MM.1S (cell line): ENCODE measurements around the gene ADAMTS3.

Experiments used
- DNase-seq: peaks from one replicate; pipeline ENCODE4 v3.0.0-alpha.2; 2015
- H2AFZ ChIP-seq: fragments of 300-600 bp; sonication (generic); 2 replicates; pipeline ENCODE4 v1.6.0; 2016; ENCODE audit warnings: antibody characterized with exemption, low read length
- H3F3A ChIP-seq: fragments of 300-600 bp; sonication (generic); 2 replicates; pipeline ENCODE4 v1.6.1; 2016; ENCODE audit warnings: mild to moderate bottlenecking, antibody characterized with exemption, low read length, moderate library complexity, mixed read lengths; ENCODE audit not compliant: insufficient read depth
- H3K27ac ChIP-seq: fragments of 300-600 bp; sonication (generic); 2 replicates; pipeline ENCODE4 v1.5.1; 2016; ENCODE audit warnings: mild to moderate bottlenecking, low read length
- H3K27me3 ChIP-seq: fragments of 300-600 bp; sonication (generic); replicated peaks from 2 replicates; pipeline ENCODE4 v1.6.0; 2016; ENCODE audit warnings: low read length; ENCODE audit not compliant: insufficient read depth
- H3K36me3 ChIP-seq: fragments of 300-600 bp; sonication (generic); replicated peaks from 2 replicates; pipeline ENCODE4 v1.6.1; 2016; ENCODE audit warnings: mild to moderate bottlenecking, low read length, mixed read lengths; ENCODE audit not compliant: insufficient read depth
- H3K4me1 ChIP-seq: fragments of 300-600 bp; sonication (generic); 2 replicates; pipeline ENCODE4 v1.6.1; 2016; ENCODE audit warnings: low read length, mixed read lengths
- H3K4me2 ChIP-seq: fragments of 300-600 bp; sonication (generic); 2 replicates; pipeline ENCODE4 v1.6.0; 2016; ENCODE audit warnings: low read depth, low read length
- H3K4me3 ChIP-seq: fragments of 300-600 bp; sonication (generic); 2 replicates; pipeline ENCODE4 v1.5.1; 2016; ENCODE audit warnings: low read length, mixed read lengths
- H3K79me2 ChIP-seq: fragments of 300-600 bp; sonication (generic); 2 replicates; pipeline ENCODE4 v1.6.1; 2016; ENCODE audit warnings: mixed run types, low read length, mixed read lengths
- H3K9ac ChIP-seq: fragments of 300-600 bp; sonication (generic); 2 replicates; pipeline ENCODE4 v1.6.1; 2016; ENCODE audit warnings: low read length, mixed read lengths
- H3K9me2 ChIP-seq: fragments of 300-600 bp; sonication (generic); replicated peaks from 2 replicates; pipeline ENCODE4 v1.6.1; 2016; ENCODE audit warnings: mild to moderate bottlenecking, low read length, mixed read lengths; ENCODE audit not compliant: insufficient read depth
- H3K9me3 ChIP-seq: fragments of 300-600 bp; sonication (generic); replicated peaks from 2 replicates; pipeline ENCODE4 v1.6.1; 2016; ENCODE audit warnings: mild to moderate bottlenecking, low read length, mixed read lengths; ENCODE audit not compliant: insufficient read depth
- H4K20me1 ChIP-seq: fragments of 300-600 bp; sonication (generic); 2 replicates; pipeline ENCODE4 v1.6.1; 2016; ENCODE audit warnings: mild to moderate bottlenecking, low read length, moderate library complexity, mixed read lengths; ENCODE audit not compliant: insufficient read depth
- CTCF ChIP-seq: fragments of 300-600 bp; sonication (generic); IDR thresholded peaks from 2 replicates; pipeline ENCODE4 v1.5.1; 2016; ENCODE audit warnings: antibody characterized with exemption, low read length, mixed read lengths
- EZH2 ChIP-seq: fragments of 300-600 bp; sonication (generic); optimal IDR thresholded peaks from 2 replicates; pipeline ENCODE3; 2017; ENCODE audit warnings: low read depth, mild to moderate bottlenecking, antibody characterized with exemption, low read length, mixed read lengths
- EZH2phosphoT487 ChIP-seq: fragments of 300-600 bp; sonication (generic); IDR thresholded peaks from 2 replicates; pipeline ENCODE4 v1.6.1; 2018; ENCODE audit warnings: antibody characterized with exemption, low read length

The ADAMTS3 gene

GRCh38 chr4:72602396-72603376, 33.7 kb upstream of the ADAMTS3 start:
- no peak overlapping the region for H3K9ac ChIP-seq
- no peaks in the 10 kb centered on the region for H3K79me2 ChIP-seq
- no peak overlapping the region for H3K4me3 ChIP-seq
- no peaks in the 10 kb centered on the region for H4K20me1 ChIP-seq
- H3K4me2 ChIP-seq, result no peak overlapping the region
- no peak for DNase-seq
- no peaks in the 10 kb centered on the region for H3K27me3 ChIP-seq
- H3K9me2 ChIP-seq, result no peaks in the 10 kb centered on the region
- no peak overlapping the region for H2AFZ ChIP-seq
- no peaks in the 10 kb centered on the region for H3K4me1 ChIP-seq
- no peak for TF ChIP-seq EZH2
- no peak for TF ChIP-seq EZH2phosphoT487
- no peak for TF ChIP-seq CTCF
- no peaks in the 10 kb centered on the region for H3K9me3 ChIP-seq
- H3F3A ChIP-seq, result no peaks in the 10 kb centered on the region
- no peaks in the 10 kb centered on the region for H3K36me3 ChIP-seq
- no peak overlapping the region for H3K27ac ChIP-seq

DNA sequence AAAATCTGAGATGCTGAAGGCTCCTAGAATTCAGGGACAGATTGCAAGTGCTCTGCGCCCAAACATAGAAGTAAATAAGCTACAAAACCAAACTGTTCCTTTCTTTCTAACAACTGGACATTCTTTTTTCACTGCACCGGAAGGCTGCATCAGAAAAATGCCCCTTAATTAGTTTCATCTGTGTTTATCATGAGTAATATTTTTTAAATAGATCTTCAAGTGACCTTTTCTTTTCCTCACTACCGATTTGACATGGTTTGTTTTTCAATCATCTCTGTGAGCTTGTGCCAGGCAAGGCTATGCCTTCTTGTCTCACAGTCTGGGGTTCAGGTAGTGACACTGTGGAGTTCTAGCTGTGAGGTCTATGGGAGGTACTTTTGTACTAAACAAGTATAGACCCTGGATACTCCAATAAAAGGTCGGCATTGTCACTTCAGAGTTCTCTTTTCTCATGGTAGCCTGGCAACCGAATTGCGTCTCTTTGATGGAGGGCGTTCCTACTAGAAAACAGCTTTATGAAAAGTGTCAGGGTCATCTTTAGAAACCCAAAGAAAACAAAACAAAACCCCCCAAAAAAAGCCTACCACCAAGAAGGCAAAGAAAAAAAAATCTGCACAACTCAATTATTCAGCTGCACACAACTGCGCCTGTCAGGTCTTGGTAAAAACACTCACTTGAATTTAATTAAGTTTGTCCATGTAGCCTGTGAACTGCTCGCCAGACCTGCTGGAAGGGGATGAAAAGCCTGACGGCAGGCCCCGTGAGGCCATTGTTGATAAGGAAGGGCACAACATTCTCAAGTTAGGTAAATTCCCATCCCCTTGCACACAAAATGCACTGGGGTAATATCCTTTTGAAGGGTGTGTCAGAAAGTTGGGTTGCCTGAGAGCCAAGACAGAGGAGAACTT, 22.8 kb upstream of the ADAMTS3 start:
- DNase-seq, result no peak
- no peaks in the 10 kb centered on the region for H3K9me3 ChIP-seq
- no peaks in the 10 kb centered on the region for H3K9me2 ChIP-seq
- H3K27me3 ChIP-seq, result no peaks in the 10 kb centered on the region
- TF ChIP-seq CTCF (no peak), EZH2 (no peak), EZH2phosphoT487 (no peak)
- H3K27ac ChIP-seq, result no peak overlapping the region
- H3K79me2 ChIP-seq, result no peaks in the 10 kb centered on the region
- H3K4me1 ChIP-seq, result no peaks in the 10 kb centered on the region
- no peaks in the 10 kb centered on the region for H4K20me1 ChIP-seq
- no peak overlapping the region for H2AFZ ChIP-seq
- no peak overlapping the region for H3K4me3 ChIP-seq
- H3F3A ChIP-seq, result no peaks in the 10 kb centered on the region
- no peak overlapping the region for H3K4me2 ChIP-seq
- no peak overlapping the region for H3K9ac ChIP-seq
- H3K36me3 ChIP-seq, result no peaks in the 10 kb centered on the region

DNA sequence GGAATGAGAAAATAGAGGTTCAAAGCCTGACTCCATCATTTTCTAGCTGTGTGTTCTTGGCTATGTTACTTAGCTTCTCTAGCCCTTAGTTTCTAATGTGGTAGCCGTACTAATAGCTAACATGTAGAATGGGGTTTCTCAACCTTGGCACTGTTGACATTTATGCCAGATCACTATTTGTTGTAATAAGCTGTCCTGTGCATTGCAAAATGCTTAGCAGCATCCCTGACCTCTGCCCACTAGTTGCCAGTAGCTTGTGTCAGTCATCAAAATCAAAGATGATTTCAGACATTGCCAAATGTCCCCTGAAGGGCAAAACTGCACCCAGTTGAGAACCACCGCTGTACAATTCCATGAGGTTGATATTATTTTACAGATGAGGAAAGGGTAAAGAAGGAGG, 18.3 kb upstream of the ADAMTS3 start:
- Histone ChIP-seq H3K27ac (no peak overlapping the region), H3F3A (no peaks in the 10 kb centered on the region), H3K79me2 (no peaks in the 10 kb centered on the region)

More for the DNA sequence above, 18.3 kb upstream of the ADAMTS3 start:
- Histone ChIP-seq H3K4me3 (no peak overlapping the region), H3K9me2 (no peaks in the 10 kb centered on the region), H3K9me3 (no peaks in the 10 kb centered on the region), H3K27me3 (no peaks in the 10 kb centered on the region), H3K36me3 (no peaks in the 10 kb centered on the region), H2AFZ (no peak overlapping the region), H3K4me2 (no peak overlapping the region), H3K9ac (no peak overlapping the region), H4K20me1 (no peaks in the 10 kb centered on the region), H3K4me1 (no peaks in the 10 kb centered on the region)
- TF ChIP-seq CTCF (no peak), EZH2phosphoT487 (no peak), EZH2 (no peak)
- no peak for DNase-seq
